Measurements from ENCODE around the gene FAM210B. TPM values are rescaled to one million over a fixed set of nuclear protein-coding genes. Genes with fewer than 3 reads are reported as not detected.

The FAM210B gene, protein sequence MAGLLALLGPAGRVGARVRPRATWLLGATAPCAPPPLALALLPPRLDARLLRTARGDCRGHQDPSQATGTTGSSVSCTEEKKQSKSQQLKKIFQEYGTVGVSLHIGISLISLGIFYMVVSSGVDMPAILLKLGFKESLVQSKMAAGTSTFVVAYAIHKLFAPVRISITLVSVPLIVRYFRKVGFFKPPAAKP
- total RNA-seq (10 to 100 TPM; 18.0 to 48.4 (median 30.3) TPM), polyA plus RNA-seq (10 to 100 TPM in 2 of 3 donors, 1 to 10 TPM in 1; 9.4 to 16.3 (median 10.8) TPM)
- long read RNA-seq, donor 1, transcript FAM210B-201 (3 exons, 3,046 nt): major isoform, 69 of 139 reads
- long read RNA-seq, donor 1, transcript FAM210B-202 (2 exons, 614 nt): minor isoform, 64 of 139 reads
- long read RNA-seq, donor 1, partial matches to known transcripts: 6 of 139 reads
- long read RNA-seq, donor 1, other reads (novel, unspliced or antisense): 0 of 139 reads
- long read RNA-seq, donor 2, transcript FAM210B-201 (3 exons, 3,046 nt): major isoform, 89 of 113 reads
- long read RNA-seq, donor 2, transcript FAM210B-202 (2 exons, 614 nt): minor isoform, 14 of 113 reads
- long read RNA-seq, donor 2, partial matches to known transcripts: 10 of 113 reads
- long read RNA-seq, donor 2, other reads (novel, unspliced or antisense): 0 of 113 reads

DNA sequence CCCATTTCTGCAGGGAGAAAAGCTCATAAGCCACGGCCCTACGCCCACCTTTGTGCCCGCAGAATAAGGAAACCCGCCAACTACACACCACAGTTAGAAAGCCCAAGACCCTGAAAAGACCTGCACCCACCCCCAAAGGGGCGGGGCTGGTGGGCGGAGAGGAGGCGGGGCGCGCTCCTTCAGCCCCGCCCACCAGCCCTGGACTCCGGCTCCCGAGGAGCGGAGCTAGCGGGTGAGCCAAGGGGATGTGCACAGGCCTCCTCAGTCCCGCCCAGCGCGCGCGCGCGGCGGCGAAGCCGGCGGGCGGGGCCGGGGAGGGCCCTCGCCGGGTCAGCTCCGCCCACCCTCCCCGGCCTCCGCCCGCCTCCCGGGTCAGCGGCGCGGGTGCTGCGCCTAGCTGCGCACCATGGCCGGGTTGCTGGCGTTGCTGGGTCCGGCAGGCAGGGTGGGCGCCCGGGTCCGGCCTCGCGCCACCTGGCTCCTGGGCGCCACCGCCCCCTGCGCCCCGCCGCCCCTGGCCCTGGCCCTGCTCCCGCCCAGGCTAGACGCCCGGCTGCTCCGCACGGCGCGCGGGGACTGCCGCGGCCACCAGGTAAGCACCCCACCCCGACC, at the start of gene FAM210B:
FAM210B (plus strand) TSS at position 375 of the 612 bp plus-strand sequence; CDS start at position 407, 32 bp downstream.
- TF ChIP-seq POLR2AphosphoS5 (IDR thresholded peaks at IDR 0.05) (peak; percentile 72 to 84 (median 79)), POLR2A (IDR thresholded peaks at IDR 0.05) (no peak)
- H3K27me3 ChIP-seq (replicated peaks in 1 of 7): no peaks in the 10 kb centered on the region
- peaks cover 0 to 42% (median 25%) of the 10 kb centered on the region in 6 donors for H3K4me1 ChIP-seq
- H3K9me3 ChIP-seq: no peaks in the 10 kb centered on the region
- peak within 1 kb of the TSS; percentile 60 to 98 (median 82) for H3K4me3 ChIP-seq
- H3K36me3 ChIP-seq: no peaks in the 10 kb centered on the region
- peak within 1 kb of the TSS; percentile 17 to 85 (median 74) for H3K27ac ChIP-seq
- 0 to 2% (median 0%) methylated on average over 19 to 63 of the region's 63 CpGs for WGBS, 5 donors
- DNase-seq: peak; percentile 96
- intact Hi-C loops (cut with DNase I; ENCODE audit: low total_unique reads): loop anchor here (5.0 kb wide), 1 partner anchor 39 kb away; no protein-coding TSS in a partner anchor

DNA sequence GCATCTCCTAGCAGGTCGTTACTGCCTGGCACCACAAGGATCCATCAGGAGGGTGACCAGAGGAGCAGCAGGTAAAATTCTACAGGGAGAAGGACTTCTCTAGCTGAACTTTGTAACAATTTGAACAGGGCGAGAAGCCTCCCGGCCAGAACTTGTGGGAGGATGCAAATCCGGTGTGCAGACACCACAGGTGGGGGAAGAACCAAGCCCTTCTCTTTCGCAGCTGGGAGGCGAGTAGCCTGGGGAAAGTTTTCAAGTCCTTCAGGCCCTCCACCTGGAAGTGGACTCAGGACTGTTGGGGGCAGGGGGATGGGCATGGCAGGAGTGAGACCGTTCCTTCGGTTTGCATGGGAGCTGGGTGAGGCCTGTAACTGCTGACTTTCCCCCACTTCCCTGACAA, 42.7 kb upstream of the FAM210B start:
- DNase-seq: no peak
- H3K9me3 ChIP-seq: peaks cover 0 to 8% (median 3%) of the 10 kb centered on the region in 8 donors
- no peak overlapping the region for H3K4me3 ChIP-seq
- H3K27me3 ChIP-seq (replicated peaks in 1 of 7): no peaks in the 10 kb centered on the region
- H3K36me3 ChIP-seq: no peaks in the 10 kb centered on the region
- WGBS, 5 donors: 65 to 82% (median 75%) methylated on average over 7 to 8 of the region's 8 CpGs
- intact Hi-C loops (cut with DNase I; ENCODE audit: low total_unique reads): no loop called here
- no peak overlapping the region for H3K27ac ChIP-seq
- TF ChIP-seq, protein P1, sequence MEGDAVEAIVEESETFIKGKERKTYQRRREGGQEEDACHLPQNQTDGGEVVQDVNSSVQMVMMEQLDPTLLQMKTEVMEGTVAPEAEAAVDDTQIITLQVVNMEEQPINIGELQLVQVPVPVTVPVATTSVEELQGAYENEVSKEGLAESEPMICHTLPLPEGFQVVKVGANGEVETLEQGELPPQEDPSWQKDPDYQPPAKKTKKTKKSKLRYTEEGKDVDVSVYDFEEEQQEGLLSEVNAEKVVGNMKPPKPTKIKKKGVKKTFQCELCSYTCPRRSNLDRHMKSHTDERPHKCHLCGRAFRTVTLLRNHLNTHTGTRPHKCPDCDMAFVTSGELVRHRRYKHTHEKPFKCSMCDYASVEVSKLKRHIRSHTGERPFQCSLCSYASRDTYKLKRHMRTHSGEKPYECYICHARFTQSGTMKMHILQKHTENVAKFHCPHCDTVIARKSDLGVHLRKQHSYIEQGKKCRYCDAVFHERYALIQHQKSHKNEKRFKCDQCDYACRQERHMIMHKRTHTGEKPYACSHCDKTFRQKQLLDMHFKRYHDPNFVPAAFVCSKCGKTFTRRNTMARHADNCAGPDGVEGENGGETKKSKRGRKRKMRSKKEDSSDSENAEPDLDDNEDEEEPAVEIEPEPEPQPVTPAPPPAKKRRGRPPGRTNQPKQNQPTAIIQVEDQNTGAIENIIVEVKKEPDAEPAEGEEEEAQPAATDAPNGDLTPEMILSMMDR (IDR thresholded peaks at IDR 0.05 in 8 of 11, conservative IDR thresholded peaks at IDR 0.05 in 3 of 11): no peak
- TF ChIP-seq POLR2AphosphoS5 (IDR thresholded peaks at IDR 0.05) (no peak), POLR2A (IDR thresholded peaks at IDR 0.05) (no peak)
- H3K4me1 ChIP-seq: no peaks in the 10 kb centered on the region

DNA sequence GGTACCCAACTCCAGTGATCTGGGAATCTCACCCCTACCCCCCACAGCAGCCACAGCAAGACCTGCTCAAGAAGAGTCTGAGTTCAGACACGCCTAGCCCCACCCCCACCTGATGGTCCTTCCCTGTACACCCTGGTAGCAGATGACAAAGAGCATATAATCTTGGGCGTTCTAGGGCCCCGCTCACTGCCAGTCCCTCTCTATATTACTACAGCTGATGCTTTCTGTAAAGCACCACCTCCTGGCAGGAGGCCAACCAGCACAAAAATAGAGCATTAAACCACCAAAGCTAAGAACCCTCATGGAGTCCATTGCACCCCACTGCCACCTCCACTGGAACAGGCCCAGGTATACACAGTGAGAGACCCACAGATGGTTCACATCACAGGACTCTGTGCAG, 42.3 kb upstream of the FAM210B start:
- intact Hi-C loops (cut with DNase I; ENCODE audit: low total_unique reads): no loop called here

DNA sequence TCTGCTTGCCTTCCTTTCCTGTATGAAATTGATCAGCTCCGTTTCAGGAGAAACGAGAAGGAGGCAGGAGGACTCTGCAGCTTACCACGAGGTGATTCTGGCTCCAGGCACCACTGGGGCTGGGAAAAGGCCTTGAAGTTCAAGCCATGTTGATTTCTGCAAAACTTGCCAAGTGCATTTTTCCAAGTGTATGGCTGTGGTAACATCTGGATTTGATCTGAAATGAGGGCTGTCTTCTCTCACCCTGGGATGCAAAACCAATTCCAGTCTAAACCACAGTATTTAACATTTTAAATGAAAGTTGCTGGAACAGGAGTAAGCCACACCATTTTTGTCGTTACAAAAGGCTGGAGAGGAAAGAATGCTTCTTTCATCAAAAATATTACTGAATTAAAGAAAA, 36.1 kb upstream of the FAM210B start:
- no peak for DNase-seq
- intact Hi-C loops (cut with DNase I; ENCODE audit: low total_unique reads): no loop called here
- WGBS, 5 donors: 31 to 55% (median 42%) methylated on average over 3 to 4 of the region's 4 CpGs
- Histone ChIP-seq H3K27ac (no peak overlapping the region), H3K9me3 (no peaks in the 10 kb centered on the region), H3K4me3 (no peak overlapping the region), H3K4me1 (no peaks in the 10 kb centered on the region), H3K36me3 (no peaks in the 10 kb centered on the region), H3K27me3 (replicated peaks in 1 of 7) (peaks cover 0 to 34% (median 0%) of the 10 kb centered on the region in 7 donors)
- TF ChIP-seq POLR2AphosphoS5 (IDR thresholded peaks at IDR 0.05) (no peak), POLR2A (IDR thresholded peaks at IDR 0.05) (no peak)
- TF ChIP-seq, protein P1 (IDR thresholded peaks at IDR 0.05 in 8 of 11, conservative IDR thresholded peaks at IDR 0.05 in 3 of 11): no peak

More for the DNA sequence above, 42.3 kb upstream of the FAM210B start:
- no peak for DNase-seq
- Histone ChIP-seq H3K27me3 (replicated peaks in 1 of 7) (no peaks in the 10 kb centered on the region), H3K27ac (no peak overlapping the region), H3K36me3 (no peaks in the 10 kb centered on the region), H3K4me3 (no peak overlapping the region), H3K9me3 (peaks cover 0 to 8% (median 3%) of the 10 kb centered on the region in 8 donors), H3K4me1 (no peaks in the 10 kb centered on the region)
- 85 to 98% (median 88%) methylated on average over 3 of the region's 3 CpGs for WGBS, 5 donors
- TF ChIP-seq POLR2AphosphoS5 (IDR thresholded peaks at IDR 0.05) (no peak), POLR2A (IDR thresholded peaks at IDR 0.05) (no peak)
- TF ChIP-seq, protein P1 (IDR thresholded peaks at IDR 0.05 in 8 of 11, conservative IDR thresholded peaks at IDR 0.05 in 3 of 11): no peak
